ENCODE data around the gene CATSPER4.

Gene CATSPER4

GRCh38 chr1:26160527-26161414 lies 29.6 kb upstream of the CATSPER4 start:
- Histone ChIP-seq H3K9ac (no peak overlapping the region), H3K4me2 (no peak overlapping the region), H2AFZ (ENCODE audit: low read depth) (no peak overlapping the region), H4K20me1 (ENCODE audit: insufficient read depth) (no peaks in the 10 kb centered on the region), H3K4me3 (IDR thresholded peaks at IDR 0.05; ENCODE audit: insufficient read depth, low read depth, low read length) (no peak overlapping the region), H3K4me1 (ENCODE audit: low read depth, poor library complexity, severe bottlenecking) (peaks cover 8% of the 10 kb centered on the region), H3K79me2 (ENCODE audit: insufficient read depth, low read depth) (no peaks in the 10 kb centered on the region), H3K27ac (no peak overlapping the region), H3K36me3 (ENCODE audit: insufficient read depth) (no peaks in the 10 kb centered on the region), H3K27me3 (ENCODE audit: insufficient read depth, low read depth) (peaks cover 48% of the 10 kb centered on the region)
- no peak for TF ChIP-seq CTCF (conservative IDR thresholded peaks at IDR 0.05; ENCODE audit: low read depth, low read length)

- Histone ChIP-seq H2AFZ (ENCODE audit: low read depth) (no peak overlapping the region), H3K9ac (no peak overlapping the region), H3K4me2 (no peak overlapping the region), H3K27me3 (ENCODE audit: insufficient read depth, low read depth) (peaks cover 48% of the 10 kb centered on the region), H4K20me1 (ENCODE audit: insufficient read depth) (no peaks in the 10 kb centered on the region), H3K36me3 (ENCODE audit: insufficient read depth) (no peaks in the 10 kb centered on the region), H3K27ac (no peak overlapping the region), H3K4me3 (IDR thresholded peaks at IDR 0.05; ENCODE audit: insufficient read depth, low read depth, low read length) (no peak overlapping the region), H3K79me2 (ENCODE audit: insufficient read depth, low read depth) (no peaks in the 10 kb centered on the region), H3K4me1 (ENCODE audit: low read depth, poor library complexity, severe bottlenecking) (peaks cover 17% of the 10 kb centered on the region)
- TF ChIP-seq CTCF (conservative IDR thresholded peaks at IDR 0.05; ENCODE audit: low read depth, low read length) = no peak
Observed at GRCh38 chr1:26161415-26162219, 28.8 kb upstream of the CATSPER4 start.

- Histone ChIP-seq H3K4me3 (IDR thresholded peaks at IDR 0.05; ENCODE audit: insufficient read depth, low read depth, low read length) (no peak overlapping the region), H3K36me3 (ENCODE audit: insufficient read depth) (no peaks in the 10 kb centered on the region), H3K27me3 (ENCODE audit: insufficient read depth, low read depth) (peaks cover 50% of the 10 kb centered on the region), H4K20me1 (ENCODE audit: insufficient read depth) (no peaks in the 10 kb centered on the region), H3K4me1 (ENCODE audit: low read depth, poor library complexity, severe bottlenecking) (peaks cover 23% of the 10 kb centered on the region), H3K4me2 (no peak overlapping the region), H3K27ac (no peak overlapping the region), H3K79me2 (ENCODE audit: insufficient read depth, low read depth) (no peaks in the 10 kb centered on the region), H3K9ac (no peak overlapping the region), H2AFZ (ENCODE audit: low read depth) (no peak overlapping the region)
- TF ChIP-seq CTCF (conservative IDR thresholded peaks at IDR 0.05; ENCODE audit: low read depth, low read length) = no peak
Observed at GRCh38 chr1:26162220-26162709, 28.1 kb upstream of the CATSPER4 start.

GRCh38 chr1:26163684-26164035 lies 26.7 kb upstream of the CATSPER4 start:
- no peak overlapping the region for H3K9ac ChIP-seq
- no peaks in the 10 kb centered on the region for H3K79me2 ChIP-seq (ENCODE audit: insufficient read depth, low read depth)
- H4K20me1 ChIP-seq (ENCODE audit: insufficient read depth) = no peaks in the 10 kb centered on the region
- peaks cover 25% of the 10 kb centered on the region for H3K4me1 ChIP-seq (ENCODE audit: low read depth, poor library complexity, severe bottlenecking)
- peaks cover 50% of the 10 kb centered on the region for H3K27me3 ChIP-seq (ENCODE audit: insufficient read depth, low read depth)
- no peak overlapping the region for H2AFZ ChIP-seq (ENCODE audit: low read depth)
- H3K4me3 ChIP-seq (IDR thresholded peaks at IDR 0.05; ENCODE audit: insufficient read depth, low read depth, low read length) = no peak overlapping the region
- H3K36me3 ChIP-seq (ENCODE audit: insufficient read depth) = no peaks in the 10 kb centered on the region
- no peak for TF ChIP-seq CTCF (conservative IDR thresholded peaks at IDR 0.05; ENCODE audit: low read depth, low read length)
- H3K4me2 ChIP-seq = no peak overlapping the region; the same call in 1 of the 2 replicates
- H3K27ac ChIP-seq = no peak overlapping the region

Data from KMS-11 (cell line).